GM12801 (cell line): ENCODE data around the gene CACNA1I.

Experiments
- TF ChIP-seq, protein P1 (sequence below): IDR thresholded peaks from one replicate; pipeline ENCODE4 v1.5.1; 2011; ENCODE audit warnings: control low read depth; ENCODE audit not compliant: insufficient read length; ENCODE audit errors: extremely low read depth

The CACNA1I gene

DNA sequence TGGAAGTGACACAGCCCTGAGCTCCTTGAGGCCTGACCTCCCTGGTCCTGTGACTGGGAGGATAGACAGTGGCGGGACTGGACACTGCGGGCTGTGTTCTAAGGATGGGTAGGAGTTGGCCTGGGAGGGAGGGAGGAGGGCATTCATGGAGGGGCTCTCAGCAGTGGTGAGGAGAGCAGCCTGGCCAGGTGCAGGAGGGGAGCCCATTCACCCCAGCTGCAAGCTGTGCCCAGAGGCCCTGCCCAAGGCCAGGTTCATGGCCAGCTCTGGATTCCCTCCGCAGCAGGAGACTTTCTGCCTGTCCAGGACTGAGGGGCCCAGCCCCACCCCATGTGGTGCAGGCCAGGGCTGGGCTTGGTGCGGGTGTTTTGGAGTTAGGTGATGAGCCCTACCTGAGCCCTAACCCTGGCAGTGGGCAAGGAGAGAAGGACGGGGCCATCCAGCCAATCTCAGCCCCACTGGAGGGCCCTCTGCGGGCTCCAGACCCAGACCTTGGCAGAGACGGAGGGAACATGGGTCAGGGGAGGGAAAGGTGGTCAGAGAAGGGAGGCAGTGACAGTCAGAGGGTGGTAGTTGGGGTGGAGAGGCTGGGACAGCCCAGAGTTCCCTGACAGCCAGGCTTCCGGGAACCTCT is 26.8 kb downstream of the CACNA1I start:
- TF ChIP-seq, protein P1, sequence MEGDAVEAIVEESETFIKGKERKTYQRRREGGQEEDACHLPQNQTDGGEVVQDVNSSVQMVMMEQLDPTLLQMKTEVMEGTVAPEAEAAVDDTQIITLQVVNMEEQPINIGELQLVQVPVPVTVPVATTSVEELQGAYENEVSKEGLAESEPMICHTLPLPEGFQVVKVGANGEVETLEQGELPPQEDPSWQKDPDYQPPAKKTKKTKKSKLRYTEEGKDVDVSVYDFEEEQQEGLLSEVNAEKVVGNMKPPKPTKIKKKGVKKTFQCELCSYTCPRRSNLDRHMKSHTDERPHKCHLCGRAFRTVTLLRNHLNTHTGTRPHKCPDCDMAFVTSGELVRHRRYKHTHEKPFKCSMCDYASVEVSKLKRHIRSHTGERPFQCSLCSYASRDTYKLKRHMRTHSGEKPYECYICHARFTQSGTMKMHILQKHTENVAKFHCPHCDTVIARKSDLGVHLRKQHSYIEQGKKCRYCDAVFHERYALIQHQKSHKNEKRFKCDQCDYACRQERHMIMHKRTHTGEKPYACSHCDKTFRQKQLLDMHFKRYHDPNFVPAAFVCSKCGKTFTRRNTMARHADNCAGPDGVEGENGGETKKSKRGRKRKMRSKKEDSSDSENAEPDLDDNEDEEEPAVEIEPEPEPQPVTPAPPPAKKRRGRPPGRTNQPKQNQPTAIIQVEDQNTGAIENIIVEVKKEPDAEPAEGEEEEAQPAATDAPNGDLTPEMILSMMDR, result no peak

DNA sequence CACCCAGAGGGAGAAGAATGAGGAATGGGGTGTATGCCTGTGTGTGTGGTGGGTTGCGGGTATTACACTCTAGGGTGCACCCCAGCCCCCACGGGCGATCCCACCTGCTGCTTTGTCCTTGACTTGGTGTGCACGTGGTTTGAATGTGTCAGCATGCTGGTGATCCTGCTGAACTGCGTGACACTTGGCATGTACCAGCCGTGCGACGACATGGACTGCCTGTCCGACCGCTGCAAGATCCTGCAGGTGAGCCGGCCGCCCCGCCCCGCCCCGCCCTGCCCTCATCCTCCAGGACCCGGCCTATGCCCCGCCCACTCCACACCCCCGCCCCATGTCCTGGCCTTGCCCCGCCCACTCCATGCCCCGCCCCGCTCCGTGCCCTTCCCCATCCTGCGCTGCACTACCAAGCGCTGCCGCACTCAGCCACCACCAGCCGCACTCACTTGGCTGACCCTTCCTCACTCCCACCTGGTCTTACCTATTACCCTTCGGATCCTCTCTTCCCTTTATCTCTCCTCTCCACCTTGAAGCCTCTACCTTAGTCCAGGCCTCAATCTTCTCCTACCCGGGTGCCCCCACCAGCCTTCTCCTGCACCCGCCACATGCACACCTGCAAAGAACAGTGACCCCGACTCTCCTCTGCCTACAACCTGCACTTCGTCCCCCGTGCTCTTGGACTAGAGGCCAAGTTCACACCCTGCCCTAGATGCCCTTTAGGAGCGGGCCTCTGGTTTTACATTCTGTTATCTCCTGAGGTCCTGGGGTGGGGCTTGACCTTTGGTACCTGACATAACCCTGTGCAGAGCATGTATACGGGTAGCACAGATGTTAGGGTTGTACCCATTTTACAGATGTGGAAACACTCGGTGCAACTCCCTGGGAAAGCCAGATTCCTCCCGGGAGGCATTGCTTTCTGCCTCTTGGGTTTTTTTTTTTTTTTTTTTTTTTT is 27.7 kb downstream of the CACNA1I start:
- TF ChIP-seq, protein P1, result no peak

DNA sequence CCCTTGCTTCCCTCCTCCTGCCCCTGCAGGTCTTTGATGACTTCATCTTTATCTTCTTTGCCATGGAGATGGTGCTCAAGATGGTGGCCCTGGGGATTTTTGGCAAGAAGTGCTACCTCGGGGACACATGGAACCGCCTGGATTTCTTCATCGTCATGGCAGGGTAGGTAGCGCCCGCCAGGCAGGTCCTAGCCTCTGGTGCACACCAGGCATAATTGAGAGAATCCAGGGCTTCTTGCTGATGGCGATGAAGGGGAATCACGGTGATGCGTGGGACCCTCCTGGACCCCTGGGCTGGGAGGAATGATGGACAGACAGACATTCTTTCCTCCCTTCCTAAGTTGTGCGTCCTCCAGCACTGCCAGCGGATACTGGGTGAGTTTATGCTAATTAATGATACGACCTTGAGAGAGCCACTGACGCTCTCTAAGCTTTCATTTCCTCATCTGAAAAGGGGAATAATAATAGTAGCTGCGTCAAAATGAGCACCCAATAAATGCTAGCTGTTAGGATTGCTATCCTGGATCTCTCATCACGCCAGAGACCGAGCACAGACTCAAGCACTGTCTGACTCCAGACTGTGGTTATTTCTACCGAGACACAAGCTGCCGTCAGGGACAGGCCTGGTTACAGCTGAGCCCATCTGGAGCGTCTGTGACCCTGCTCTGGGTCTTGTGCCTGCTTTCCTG is 30.1 kb downstream of the CACNA1I start:
- TF ChIP-seq, protein P1, result no peak

DNA sequence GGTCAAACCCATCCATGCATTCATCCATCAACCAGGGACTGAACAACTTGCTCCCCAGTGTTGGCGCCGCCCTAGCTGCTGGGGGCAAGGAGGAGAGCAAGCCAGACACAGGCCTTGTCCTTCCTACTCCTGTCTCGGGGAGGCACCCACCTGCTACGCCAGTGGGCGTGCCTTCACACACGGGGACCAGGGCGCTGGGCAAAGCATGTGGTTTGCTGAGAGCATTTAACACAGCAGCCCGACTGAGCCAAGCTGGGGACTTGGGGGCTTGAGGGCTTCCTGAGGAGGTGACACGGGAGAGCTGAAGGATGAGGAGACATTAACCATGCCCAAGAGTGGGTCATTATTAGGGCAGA is 30.6 kb downstream of the CACNA1I start:
- TF ChIP-seq, protein P1, result no peak

DNA sequence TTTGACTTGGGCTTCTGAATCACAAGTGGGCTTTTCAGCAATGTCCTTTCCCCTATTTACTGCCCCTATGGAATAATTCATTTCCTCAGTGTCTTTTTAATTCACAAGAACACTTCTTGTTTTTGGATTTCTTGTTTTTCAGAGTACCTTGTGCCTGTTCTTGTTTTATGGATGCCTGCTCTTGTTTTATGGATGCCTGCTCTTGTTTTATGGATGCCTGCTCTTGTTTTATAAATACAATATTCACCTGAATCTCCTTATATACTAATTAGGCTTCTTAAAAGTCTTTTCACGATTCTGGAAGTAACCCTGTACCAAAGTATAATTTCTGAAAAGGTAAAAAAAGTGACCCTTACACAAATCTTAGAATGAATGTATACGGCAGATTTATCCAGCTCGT is 32.8 kb downstream of the CACNA1I start:
- TF ChIP-seq, protein P1, result no peak

DNA sequence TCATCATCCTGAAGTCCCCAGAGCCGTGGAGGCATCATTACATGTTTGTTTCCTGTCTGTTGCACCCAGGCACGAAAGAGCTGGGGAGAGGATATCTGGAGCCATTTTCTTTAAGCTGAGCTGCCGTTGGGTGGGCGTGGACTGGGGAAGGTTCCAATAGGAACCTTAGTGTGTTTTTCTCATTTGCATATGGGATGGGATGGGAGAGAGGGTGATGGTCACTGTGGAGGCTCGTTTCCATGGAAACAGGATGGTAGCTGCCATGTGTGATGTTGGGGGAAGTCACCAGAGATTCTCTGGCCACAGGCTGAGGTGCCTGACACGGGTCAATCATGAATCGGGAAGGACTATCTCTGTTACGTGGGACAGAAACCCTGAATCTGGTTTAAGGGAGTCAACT is 39.7 kb downstream of the CACNA1I start:
- TF ChIP-seq, protein P1, result no peak

DNA sequence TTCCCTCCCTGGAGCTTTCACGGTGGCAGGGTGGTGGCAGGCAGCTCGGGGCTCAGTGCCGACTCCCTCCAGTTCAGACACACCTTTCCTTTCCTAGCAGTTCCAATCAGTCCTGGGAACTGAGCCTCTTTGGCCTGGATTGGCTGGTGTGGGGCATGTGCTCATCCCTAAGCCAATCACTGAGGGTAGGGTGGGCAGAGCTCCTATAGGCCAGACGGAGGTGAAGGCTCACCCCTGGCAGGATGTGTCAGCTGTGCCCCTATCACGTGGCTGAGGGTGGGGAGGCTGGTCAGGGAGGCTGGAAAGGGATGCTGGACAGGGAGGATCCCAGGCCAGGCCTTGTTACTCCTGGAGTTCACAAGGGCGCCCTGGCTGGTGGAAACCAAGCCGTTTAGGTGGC is 40.2 kb downstream of the CACNA1I start:
- TF ChIP-seq, protein P1, result no peak
